Activated B cell treated with CpG ODN at 0.5 μM for 24 hours (primary cell): ENCODE measurements around the gene CAPN15. TPM values are rescaled to one million over a fixed set of nuclear protein-coding genes. Genes with fewer than 3 reads are reported as not detected.

Source experiments
- ATAC-seq: fragments of 200-7000 bp; cut with Tn5 transposase; one replicate; pipeline ENCODE4 v1.10.0; 2021; ENCODE audit warnings: low read depth, mild to moderate bottlenecking, moderate library complexity
- CTCF ChIA-PET: fragments of 350-600 bp; sonication (Branson Sonifier 250); formaldehyde crosslinking; loops from one replicate; lab custom pipeline; 2021; ENCODE audit warnings: antibody characterized with exemption; lab: Charles Lee
- POLR2A ChIA-PET: fragments of 350-600 bp; sonication (Branson Sonifier 250); formaldehyde crosslinking; loops from one replicate; lab custom pipeline; 2021; ENCODE audit warnings: antibody characterized with exemption; lab: Charles Lee
- DNase-seq: peaks from one replicate; pipeline ENCODE4 v3.0.0; 2022
- H3K27ac Mint-ChIP-seq: one replicate; pipeline ENCODE4 v1.8.0; 2020; ENCODE audit warnings: mixed read lengths
- H3K27me3 Mint-ChIP-seq: one replicate; pipeline ENCODE4 v1.8.0; 2021; ENCODE audit warnings: mixed read lengths
- H3K36me3 Mint-ChIP-seq: one replicate; pipeline ENCODE4 v1.8.0; 2021; ENCODE audit warnings: low read depth, mixed read lengths
- H3K4me1 Mint-ChIP-seq: one replicate; pipeline ENCODE4 v1.8.0; 2021; ENCODE audit warnings: mixed read lengths
- H3K4me3 Mint-ChIP-seq: one replicate; pipeline ENCODE4 v1.8.0; 2020; ENCODE audit warnings: mild to moderate bottlenecking, mixed read lengths
- H3K9me3 Mint-ChIP-seq: one replicate; pipeline ENCODE4 v1.8.0; 2020; ENCODE audit warnings: mixed read lengths
- intact Hi-C: fragments of 100-400 bp; cut with micrococcal nuclease; formaldehyde crosslinking; loops from one replicate; pipeline ENCODE4 v1.15.1; 2024
- total RNA-seq: library from RNA; stranded (reverse); gene quantifications from 2 replicates; pipeline ENCODE4 v1.2.3, GENCODE V29; 2022
- TF ChIP-seq, protein P1 (sequence below): fragments of 200-600 bp; IDR thresholded peaks from one replicate; pipeline ENCODE4 v1.8.0; 2022; ENCODE audit warnings: antibody characterized with exemption, mild to moderate bottlenecking

CAPN15 gene
- total RNA-seq, 1 donor from 2014 or later, result 95.1 TPM

DNA sequence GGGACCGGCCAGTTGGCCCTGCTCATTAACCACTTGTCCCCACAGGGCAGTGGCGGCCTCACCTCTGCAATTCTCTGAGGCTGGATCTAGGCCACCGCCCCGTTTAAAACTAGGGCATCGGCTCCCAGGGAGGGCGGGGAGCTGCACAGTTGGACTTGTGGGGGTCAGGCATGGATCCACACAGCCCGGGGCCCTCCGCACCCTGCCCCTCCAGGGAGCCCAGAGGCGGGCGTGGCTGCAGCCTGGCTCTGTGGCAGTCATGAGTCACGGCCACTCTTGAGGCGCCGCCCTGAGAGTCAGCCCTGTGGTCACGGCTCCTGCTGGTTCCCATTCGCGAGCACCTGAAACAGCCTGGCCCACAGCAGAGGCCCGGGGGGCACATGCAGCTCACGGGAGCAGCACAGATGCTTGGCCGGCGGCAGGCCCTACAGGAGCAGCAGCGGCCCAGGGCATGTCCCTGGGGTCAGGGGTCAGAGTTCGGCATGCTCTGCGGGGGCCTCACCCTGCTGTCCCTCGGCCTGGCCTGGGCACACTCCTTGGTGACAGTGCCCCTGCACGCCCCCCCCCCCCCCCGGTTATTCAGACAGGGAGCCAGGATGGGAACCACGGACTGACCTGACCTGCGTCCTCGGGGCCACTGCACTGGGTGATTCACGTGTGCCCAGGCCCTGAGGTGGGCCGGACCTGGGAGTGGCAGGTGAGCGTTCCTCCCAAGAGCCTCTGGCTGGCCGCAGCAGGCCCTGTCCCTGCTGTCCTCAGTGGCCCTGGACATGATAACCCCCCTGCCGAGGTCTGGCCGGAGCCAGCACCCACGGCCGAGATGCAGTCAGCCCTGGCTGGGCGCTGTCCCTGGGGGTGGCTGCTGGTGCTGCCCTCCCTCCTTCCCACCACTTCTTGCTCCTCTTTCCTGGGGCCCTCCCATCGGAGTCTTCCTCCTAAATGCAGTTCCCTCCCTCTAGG, 8.2 kb downstream of the CAPN15 start:
- DNase-seq, result no peak

GRCh38 chr16:536746-537145, 9.2 kb downstream of the CAPN15 start:
- Mint-ChIP-seq H3K36me3 (peaks cover 12% of the 10 kb centered on the region), H3K4me3 (no peak overlapping the region), H3K4me1 (no peaks in the 10 kb centered on the region), H3K27me3 (no peaks in the 10 kb centered on the region), H3K27ac (no peak overlapping the region), H3K9me3 (no peaks in the 10 kb centered on the region)
- intact Hi-C loops, result no loop called here
- ChIA-PET CTCF (no interaction called here), POLR2A (interaction anchor here (0.9 kb wide), 2 partner anchors 8 to 42 kb away, joined by 3 read pairs; no protein-coding TSS in a partner anchor)
- TF ChIP-seq, protein P1, sequence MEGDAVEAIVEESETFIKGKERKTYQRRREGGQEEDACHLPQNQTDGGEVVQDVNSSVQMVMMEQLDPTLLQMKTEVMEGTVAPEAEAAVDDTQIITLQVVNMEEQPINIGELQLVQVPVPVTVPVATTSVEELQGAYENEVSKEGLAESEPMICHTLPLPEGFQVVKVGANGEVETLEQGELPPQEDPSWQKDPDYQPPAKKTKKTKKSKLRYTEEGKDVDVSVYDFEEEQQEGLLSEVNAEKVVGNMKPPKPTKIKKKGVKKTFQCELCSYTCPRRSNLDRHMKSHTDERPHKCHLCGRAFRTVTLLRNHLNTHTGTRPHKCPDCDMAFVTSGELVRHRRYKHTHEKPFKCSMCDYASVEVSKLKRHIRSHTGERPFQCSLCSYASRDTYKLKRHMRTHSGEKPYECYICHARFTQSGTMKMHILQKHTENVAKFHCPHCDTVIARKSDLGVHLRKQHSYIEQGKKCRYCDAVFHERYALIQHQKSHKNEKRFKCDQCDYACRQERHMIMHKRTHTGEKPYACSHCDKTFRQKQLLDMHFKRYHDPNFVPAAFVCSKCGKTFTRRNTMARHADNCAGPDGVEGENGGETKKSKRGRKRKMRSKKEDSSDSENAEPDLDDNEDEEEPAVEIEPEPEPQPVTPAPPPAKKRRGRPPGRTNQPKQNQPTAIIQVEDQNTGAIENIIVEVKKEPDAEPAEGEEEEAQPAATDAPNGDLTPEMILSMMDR, result no peak
- ATAC-seq (no peak), DNase-seq (no peak)

More for the DNA sequence above, 8.2 kb downstream of the CAPN15 start:
- ChIA-PET CTCF (no interaction called here), POLR2A (no interaction called here)
- no peak overlapping the region for H3K4me3 Mint-ChIP-seq
- intact Hi-C loops, result no loop called here
- H3K27ac Mint-ChIP-seq, result no peak overlapping the region
- H3K27me3 Mint-ChIP-seq, result no peaks in the 10 kb centered on the region
- TF ChIP-seq, protein P1, result no peak
- H3K9me3 Mint-ChIP-seq, result no peaks in the 10 kb centered on the region
- no peak for ATAC-seq
- H3K36me3 Mint-ChIP-seq, result peaks cover 12% of the 10 kb centered on the region
- no peaks in the 10 kb centered on the region for H3K4me1 Mint-ChIP-seq

- no peak overlapping the region for H3K4me3 Mint-ChIP-seq
- DNase-seq (no peak), ATAC-seq (no peak)
- intact Hi-C loops, result no loop called here
- ChIA-PET CTCF (no interaction called here), POLR2A (interaction anchor here (0.9 kb wide), 2 partner anchors 9 to 41 kb away, joined by 3 read pairs; no protein-coding TSS in a partner anchor)
- H3K27ac Mint-ChIP-seq, result no peak overlapping the region
- H3K9me3 Mint-ChIP-seq, result no peaks in the 10 kb centered on the region
- H3K36me3 Mint-ChIP-seq, result peaks cover 17% of the 10 kb centered on the region
- no peaks in the 10 kb centered on the region for H3K4me1 Mint-ChIP-seq
- TF ChIP-seq, protein P1, result no peak
- no peaks in the 10 kb centered on the region for H3K27me3 Mint-ChIP-seq
These were observed 10.2 kb downstream of the CAPN15 start for GRCh38 chr16:537415-538335.

DNA sequence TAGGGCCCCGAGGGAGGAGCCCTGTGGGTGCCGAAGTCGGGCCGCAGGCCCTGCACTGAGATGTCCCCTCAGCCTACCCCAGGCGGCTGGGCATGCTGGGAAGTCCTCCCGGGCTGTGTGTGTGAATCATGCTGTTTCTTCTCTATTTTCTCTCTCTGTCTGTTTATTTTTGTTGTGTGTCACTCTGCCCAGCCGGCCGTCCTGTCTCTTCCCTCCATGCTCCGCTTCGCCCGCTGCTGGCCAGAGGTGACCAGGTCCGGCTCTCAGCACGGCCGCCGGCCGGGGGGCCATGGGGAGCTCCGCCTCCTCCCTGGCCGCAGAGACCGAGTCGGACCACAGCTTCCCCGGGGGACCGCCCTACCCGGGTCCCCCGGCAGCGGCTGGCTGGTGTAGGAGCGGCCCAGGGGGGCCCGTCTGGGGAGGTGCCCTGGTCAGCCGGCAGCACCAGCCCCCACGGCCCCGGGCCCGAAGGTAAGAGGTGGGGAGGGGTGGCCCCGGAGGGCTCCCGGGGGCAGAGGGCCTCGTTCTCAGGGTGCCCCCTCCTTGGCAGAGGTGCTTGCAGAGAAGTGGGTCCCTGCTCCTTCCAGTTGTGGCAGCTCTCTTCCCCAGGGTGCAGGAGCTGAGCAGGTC, 12.5 kb downstream of the CAPN15 start:
- no peak for ATAC-seq
- no peak overlapping the region for H3K27ac Mint-ChIP-seq

More for the DNA sequence above, 12.5 kb downstream of the CAPN15 start:
- no peak overlapping the region for H3K4me3 Mint-ChIP-seq
- CTCF ChIA-PET, result no interaction called here
- POLR2A ChIA-PET, result no interaction called here
- no peak for DNase-seq
- no peaks in the 10 kb centered on the region for H3K9me3 Mint-ChIP-seq
- TF ChIP-seq, protein P1, result no peak
- H3K4me1 Mint-ChIP-seq, result no peaks in the 10 kb centered on the region
- peaks cover 17% of the 10 kb centered on the region for H3K36me3 Mint-ChIP-seq
- no peaks in the 10 kb centered on the region for H3K27me3 Mint-ChIP-seq
- intact Hi-C loops, result no loop called here
